Fibroblast of lung (primary cell): ENCODE results near the gene HAPLN2. TPM values are rescaled to one million over a fixed set of nuclear protein-coding genes. Genes with fewer than 3 reads are reported as not detected.

Source experiments
- DNase-seq, 2 donors: peaks; one replicate each; pipeline versions ENCODE4 v3.0.0 to v3.0.0-alpha.2; 2010; ENCODE audit warnings: low read depth in 2 of 2
- H2AFZ ChIP-seq: 2 replicates; pipeline ENCODE4 v1.5.1; 2012; ENCODE audit warnings: low read length, control low read depth, inconsistent platforms
- H3K27ac ChIP-seq: 2 replicates; pipeline ENCODE4 v1.5.1; 2011; ENCODE audit warnings: low read length, control low read depth; ENCODE audit not compliant: insufficient read depth
- H3K27me3 ChIP-seq: 2 replicates; pipeline ENCODE4 v1.5.1; 2011; ENCODE audit warnings: mild to moderate bottlenecking, low read length; ENCODE audit not compliant: control insufficient read depth, insufficient read depth
- H3K36me3 ChIP-seq: 2 replicates; pipeline ENCODE4 v1.5.1; 2011; ENCODE audit warnings: low read length; ENCODE audit not compliant: control insufficient read depth, insufficient read depth
- H3K4me1 ChIP-seq: 2 replicates; pipeline ENCODE4 v1.5.1; 2011; ENCODE audit warnings: low read length; ENCODE audit not compliant: control insufficient read depth, insufficient read depth; ENCODE audit errors: extremely low read depth
- H3K4me2 ChIP-seq: 2 replicates; pipeline ENCODE4 v1.5.1; 2011; ENCODE audit warnings: low read length, control low read depth; ENCODE audit not compliant: insufficient read depth; ENCODE audit errors: extremely low read depth
- H3K4me3 ChIP-seq, 4 experiments: fragments of 200-600 bp in 1 of 4; sonication (generic) in 1 of 4; replicated peaks in 1 of 4; 2 replicates each; pipeline ENCODE4 v1.5.1; 2011 to 2016; ENCODE audit warnings: low read length in 4 of 4, low read depth in 3 of 4, mild to moderate bottlenecking in 3 of 4, control low read depth in 2 of 4, inconsistent platforms in 1 of 4, mixed read lengths in 1 of 4; ENCODE audit not compliant: insufficient read depth in 1 of 4; ENCODE audit errors: control extremely low read depth in 1 of 4
- H3K79me2 ChIP-seq: 2 replicates; pipeline ENCODE4 v1.5.1; 2012; ENCODE audit warnings: mild to moderate bottlenecking, low read length, inconsistent platforms; ENCODE audit not compliant: control insufficient read depth, insufficient read depth
- H3K9ac ChIP-seq: 2 replicates; pipeline ENCODE4 v1.5.1; 2011; ENCODE audit warnings: mild to moderate bottlenecking, low read length, control low read depth; ENCODE audit not compliant: insufficient read depth
- H3K9me3 ChIP-seq: 2 replicates; pipeline ENCODE4 v1.5.1; 2012; ENCODE audit warnings: low read depth, low read length; ENCODE audit not compliant: control insufficient read depth, insufficient read depth
- H4K20me1 ChIP-seq: 2 replicates; pipeline ENCODE4 v1.5.1; 2011; ENCODE audit warnings: low read length; ENCODE audit not compliant: control insufficient read depth, insufficient read depth; ENCODE audit errors: extremely low read depth
- CTCF ChIP-seq, 2 donors: IDR thresholded peaks in 1 of 2; conservative IDR thresholded peaks in 1 of 2; 1 replicate in 1 of 2; 2 replicates in 1 of 2; pipeline ENCODE4 v1.5.1; 2011 to 2012; ENCODE audit warnings: low read length in 2 of 2, control low read depth in 1 of 2, inconsistent platforms in 1 of 2, low read depth in 1 of 2, mild to moderate bottlenecking in 1 of 2
- EZH2 ChIP-seq: IDR thresholded peaks from 2 replicates; pipeline ENCODE4 v1.5.1; 2012; ENCODE audit warnings: low read length, control low read depth, mild to moderate bottlenecking; ENCODE audit errors: missing control alignments
- polyA plus RNA-seq, 2 donors: library from polyadenylated mRNA; depleted of rRNA in 1 of 2; stranded (reverse) in 1 of 2; unstranded in 1 of 2; fragments of >200 nt; gene quantifications; 2 replicates each; pipeline ENCODE4 v1.2.1, GENCODE V29; 2011 to 2012; ENCODE audit warnings: missing spikeins in 1 of 2
- total RNA-seq: library from RNA; depleted of rRNA; stranded (reverse); fragments of >200 nt; gene quantifications from 2 replicates; pipeline ENCODE4 v1.2.1, GENCODE V29; 2014

HAPLN2 gene
- total and polyA plus RNA-seq, 2 donors (not counting 1 experiment from before 2014, with no cell fraction given) = not detected

- Histone ChIP-seq H3K27ac (peak overlapping the region; percentile 75), H4K20me1 (no peaks in the 10 kb centered on the region), H3K4me1 (peaks cover 68% of the 10 kb centered on the region), H3K4me2 (peak overlapping the region; percentile 33), H2AFZ (no peak overlapping the region), H3K4me3 (no peak overlapping the region), H3K27me3 (no peaks in the 10 kb centered on the region), H3K36me3 (no peaks in the 10 kb centered on the region), H3K9ac (no peak overlapping the region), H3K79me2 (no peaks in the 10 kb centered on the region), H3K9me3 (no peaks in the 10 kb centered on the region)
- TF ChIP-seq EZH2 = no peak
- TF ChIP-seq CTCF (conservative IDR thresholded peaks at IDR 0.05 in 1 of 2, IDR thresholded peaks at IDR 0.05 in 1 of 2; ENCODE audit: low read depth in 1 of 2, low read length in 2 of 2) = no peak
- DNase-seq = peak; percentile 74 to 76
These were observed 44.0 kb downstream of the HAPLN2 start for GRCh38 chr1:156663178-156663577.

GRCh38 chr1:156664046-156664766 lies 45.0 kb downstream of the HAPLN2 start:
- H3K4me2 ChIP-seq = peak overlapping the region; percentile 18
- DNase-seq = peak; percentile 47 to 52
- no peaks in the 10 kb centered on the region for H4K20me1 ChIP-seq
- TF ChIP-seq CTCF (conservative IDR thresholded peaks at IDR 0.05 in 1 of 2, IDR thresholded peaks at IDR 0.05 in 1 of 2; ENCODE audit: low read depth in 1 of 2, low read length in 2 of 2) = no peak
- TF ChIP-seq EZH2 = no peak
- peak overlapping the region; percentile 75 for H3K27ac ChIP-seq
- no peak overlapping the region for H3K4me3 ChIP-seq
- no peaks in the 10 kb centered on the region for H3K9me3 ChIP-seq
- no peaks in the 10 kb centered on the region for H3K79me2 ChIP-seq
- H3K4me1 ChIP-seq = peaks cover 68% of the 10 kb centered on the region
- H3K9ac ChIP-seq = peak overlapping the region; percentile 21
- H3K36me3 ChIP-seq = no peaks in the 10 kb centered on the region
- H3K27me3 ChIP-seq = no peaks in the 10 kb centered on the region
- no peak overlapping the region for H2AFZ ChIP-seq

GRCh38 chr1:156664767-156665411 lies 45.7 kb downstream of the HAPLN2 start:
- Histone ChIP-seq H3K36me3 (no peaks in the 10 kb centered on the region), H3K27ac (peak overlapping the region; percentile 75), H4K20me1 (no peaks in the 10 kb centered on the region), H3K9me3 (no peaks in the 10 kb centered on the region), H3K4me1 (peaks cover 66% of the 10 kb centered on the region), H3K27me3 (no peaks in the 10 kb centered on the region), H3K4me2 (peak overlapping the region; percentile 18), H3K79me2 (no peaks in the 10 kb centered on the region), H3K9ac (peak overlapping the region; percentile 42), H3K4me3 (no peak overlapping the region), H2AFZ (no peak overlapping the region)
- DNase-seq = peak; percentile 26 to 57
- no peak for TF ChIP-seq EZH2
- no peak for TF ChIP-seq CTCF (conservative IDR thresholded peaks at IDR 0.05 in 1 of 2, IDR thresholded peaks at IDR 0.05 in 1 of 2; ENCODE audit: low read depth in 1 of 2, low read length in 2 of 2)
